Omental fat pad (tissue), 4 donors: ENCODE data around the gene KRTAP12-3. TPM values are rescaled to one million over a fixed set of nuclear protein-coding genes. Genes with fewer than 3 reads are reported as not detected.
"Not testable (repeated sequence)": the region's sequence is repeated elsewhere in the genome, so short reads cannot be mapped to it uniquely, and the experiment has no call there.

Source experiments
- ATAC-seq: fragments of 150-250 bp; one replicate; pipeline ENCODE4 v1.9.1; 2016; ENCODE audit warnings: mild to moderate bottlenecking, moderate library complexity; ENCODE audit not compliant: low FRiP score
- DNase-seq: peaks from one replicate; pipeline ENCODE4 v3.0.0-alpha.2; 2019; ENCODE audit warnings: low spot score
- CTCF ChIP-seq, 3 donors: fragments of 450-650 bp; IDR thresholded peaks; one replicate each; pipeline ENCODE4 v1.5.1; 2016 to 2017; ENCODE audit warnings: antibody characterized with exemption in 3 of 3, mild to moderate bottlenecking in 3 of 3, moderate library complexity in 2 of 3
- total RNA-seq, 4 donors: library from RNA; depleted of rRNA; stranded (reverse); fragments of >200 nt; gene quantifications; one replicate each; pipeline ENCODE4 v1.1.0, GENCODE V29; 2016

KRTAP12-3 gene
- not detected for total RNA-seq

DNA sequence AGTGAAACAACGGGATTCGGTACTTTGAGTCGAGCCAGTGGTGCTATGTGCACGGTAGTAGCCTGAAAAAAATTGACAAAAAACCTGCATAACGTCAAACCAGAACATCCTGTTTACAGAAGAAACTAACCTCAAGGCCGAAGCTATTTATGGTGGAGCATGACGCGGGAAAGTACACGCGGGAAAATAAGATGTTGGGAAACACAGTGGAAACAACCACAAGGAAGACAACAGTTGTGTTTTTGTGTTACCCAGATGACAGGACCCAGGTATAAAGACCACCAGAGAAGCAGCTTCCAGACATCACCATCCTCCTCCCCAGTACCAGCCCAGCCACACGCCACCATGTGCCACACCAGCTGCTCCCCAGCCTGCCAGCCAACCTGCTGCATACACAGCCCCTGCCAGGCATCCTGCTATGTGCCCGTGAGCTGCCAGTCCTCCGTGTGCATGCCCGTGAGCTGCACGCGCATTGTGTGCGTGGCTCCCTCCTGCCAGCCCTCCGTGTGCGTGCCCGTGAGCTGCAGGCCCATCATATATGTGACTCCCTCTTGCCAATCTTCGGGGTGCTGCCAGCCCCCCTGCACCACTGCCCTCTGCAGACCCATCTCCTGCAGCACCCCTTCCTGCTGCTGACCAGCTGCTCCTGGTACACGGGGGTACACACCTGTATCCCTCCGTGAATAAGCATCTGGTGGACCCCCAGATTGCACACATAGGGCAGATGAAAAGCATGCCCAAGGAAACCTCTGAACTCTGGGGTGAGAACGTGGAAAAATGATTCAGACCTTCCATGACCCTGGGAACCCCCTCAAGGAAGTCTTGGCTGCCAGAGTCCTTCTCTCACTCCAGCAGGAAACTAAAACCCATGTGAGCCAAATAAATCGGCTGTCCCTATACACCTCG lies at the start of gene KRTAP12-3:
TSS of gene KRTAP12-3 (plus strand) at position 298 of the 906 bp plus-strand sequence. CDS start at position 346, 48 bp downstream.
- no peak for ATAC-seq
- no peak for TF ChIP-seq CTCF (IDR thresholded peaks at IDR 0.05)
- DNase-seq: no peak

DNA sequence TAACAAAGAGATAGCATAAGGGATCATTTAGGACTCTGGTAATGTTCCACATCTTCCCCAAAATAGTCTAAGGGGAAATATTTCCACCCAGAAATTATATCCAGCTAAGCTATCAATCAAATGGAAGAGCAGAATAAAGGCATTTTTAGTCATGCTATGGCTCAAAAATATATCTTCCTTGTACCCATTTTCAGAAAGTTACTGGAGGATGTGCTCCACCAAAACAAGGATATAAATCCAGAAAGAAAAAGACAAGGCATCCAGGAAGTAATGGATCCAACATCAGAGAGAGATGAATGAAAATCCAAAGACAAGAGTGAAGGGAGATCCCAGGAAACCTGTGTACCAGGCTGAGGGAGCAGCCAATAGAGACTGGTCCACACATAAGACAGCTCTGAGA lies 48.5 kb upstream of the KRTAP12-3 start:
- TF ChIP-seq CTCF (IDR thresholded peaks at IDR 0.05): no peak
- ATAC-seq (no peak), DNase-seq (no peak)

GRCh38 chr21:44610157-44610843 lies 47.4 kb upstream of the KRTAP12-3 start:
- DNase-seq, ATAC-seq: not testable (repeated sequence)

DNA sequence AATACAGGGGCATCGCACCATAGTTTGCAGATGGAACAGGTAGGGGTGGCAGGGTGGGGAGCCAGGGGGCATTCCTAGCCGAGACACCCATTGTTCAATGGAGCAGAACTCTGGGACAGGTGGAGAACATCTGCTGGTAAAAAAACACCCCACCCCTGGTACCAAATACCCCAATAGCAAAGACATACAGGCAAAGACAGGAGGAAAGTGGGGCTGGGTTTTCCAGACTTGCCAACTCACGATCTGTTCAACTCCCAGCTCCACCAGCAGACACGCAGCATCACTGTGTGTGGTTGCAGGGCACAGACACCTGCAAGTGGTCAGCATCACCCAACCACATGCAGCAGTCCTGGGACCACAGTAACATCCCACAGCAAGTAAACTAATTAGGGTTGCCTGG lies 46.2 kb upstream of the KRTAP12-3 start:
- TF ChIP-seq CTCF (IDR thresholded peaks at IDR 0.05): no peak
- ATAC-seq: no peak
- DNase-seq: no peak

GRCh38 chr21:44612029-44612486 lies 45.7 kb upstream of the KRTAP12-3 start, which contains the start of gene KRTAP10-8:
Gene KRTAP10-8 (plus strand): TSS chr21:44612079. CDS start chr21:44612101, 22 bp downstream.
- DNase-seq: no peak
- ATAC-seq: no peak
- TF ChIP-seq CTCF (IDR thresholded peaks at IDR 0.05): no peak

DNA sequence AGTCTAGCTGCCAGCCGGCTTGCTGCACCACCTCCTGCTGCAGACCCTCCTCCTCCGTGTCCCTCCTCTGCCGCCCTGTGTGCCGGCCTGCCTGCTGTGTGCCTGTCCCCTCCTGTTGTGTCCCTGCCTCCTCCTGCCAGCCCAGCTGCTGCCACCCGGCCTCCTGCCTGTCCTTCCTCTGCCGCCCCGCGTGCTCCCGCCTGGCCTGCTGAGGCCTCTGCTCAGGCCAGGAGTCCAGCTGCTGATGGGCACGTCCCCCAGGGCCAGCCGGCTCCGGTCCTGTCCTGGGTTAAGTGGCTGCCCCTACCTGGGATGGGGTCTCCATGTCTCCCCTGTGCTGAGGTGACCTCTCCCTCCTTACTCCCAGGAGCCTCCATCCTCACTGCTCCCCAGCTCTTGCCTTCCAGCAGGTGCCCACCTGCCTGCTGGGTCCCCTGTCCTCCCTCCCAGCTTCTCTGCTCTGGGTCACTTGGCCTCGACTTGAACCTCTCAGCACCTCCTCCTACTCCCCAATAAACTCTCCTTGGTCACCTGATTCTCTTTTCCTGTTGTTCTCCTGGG lies 45.0 kb upstream of the KRTAP12-3 start:
- ATAC-seq (no peak), DNase-seq (no peak)
- TF ChIP-seq CTCF (IDR thresholded peaks at IDR 0.05): no peak
